Stimulated activated CD8-positive, alpha-beta memory T cell treated with anti-CD3 and anti-CD28 coated beads, Interleukin-15, amount 100 ng/mL, for 1 hour (primary cell): Measurements from ENCODE around the gene BUB1.
"Not testable (repeated sequence)": the region's sequence is repeated elsewhere in the genome, so short reads cannot be mapped to it uniquely, and the experiment has no call there.

Experiments
- DNase-seq: peaks from one replicate; pipeline ENCODE4 v3.0.0-alpha.2; 2020; ENCODE audit warnings: low read depth

BUB1 gene

GRCh38 chr2:110655701-110656100 lies 22.2 kb downstream of the BUB1 start:
- DNase-seq = no peak

DNA sequence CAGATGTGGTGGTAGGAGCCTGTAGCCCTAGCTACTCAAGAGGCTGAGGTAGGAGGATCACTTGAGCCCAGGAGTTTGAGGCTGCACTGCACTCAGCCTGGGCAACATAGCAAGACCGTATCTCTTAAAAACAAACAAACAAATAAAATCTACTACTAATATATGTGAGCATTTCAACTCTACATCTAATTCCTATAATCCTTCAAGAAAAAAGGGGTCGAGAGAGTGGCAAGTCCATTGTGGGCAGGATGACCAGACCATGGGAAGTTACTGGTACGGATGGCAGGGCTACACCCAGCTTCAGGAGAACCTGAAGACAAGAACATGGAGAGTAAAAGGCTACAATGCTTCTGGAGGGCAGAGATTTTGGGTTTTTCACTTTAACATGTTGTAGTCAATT lies 24.0 kb downstream of the BUB1 start:
- no peak for DNase-seq

DNA sequence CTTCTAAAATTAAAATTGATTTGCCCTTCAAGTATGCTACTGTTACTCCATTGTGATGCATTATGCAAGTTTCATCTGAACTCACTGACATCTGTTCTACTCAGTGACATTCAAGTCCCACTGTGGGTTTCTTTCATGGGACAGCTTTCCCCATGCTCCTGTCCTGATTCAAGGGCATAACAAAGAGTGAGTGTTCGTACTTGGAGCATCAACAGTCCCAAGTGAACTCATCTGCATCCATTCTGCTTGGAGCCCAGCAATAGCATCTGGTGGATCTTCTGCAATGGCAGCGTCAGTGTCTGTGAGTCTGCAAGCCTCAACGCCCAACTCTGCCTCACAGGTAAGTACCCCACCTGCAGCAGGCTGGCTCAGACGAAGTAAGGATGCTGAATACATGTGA lies 27.5 kb downstream of the BUB1 start:
- no peak for DNase-seq

DNA sequence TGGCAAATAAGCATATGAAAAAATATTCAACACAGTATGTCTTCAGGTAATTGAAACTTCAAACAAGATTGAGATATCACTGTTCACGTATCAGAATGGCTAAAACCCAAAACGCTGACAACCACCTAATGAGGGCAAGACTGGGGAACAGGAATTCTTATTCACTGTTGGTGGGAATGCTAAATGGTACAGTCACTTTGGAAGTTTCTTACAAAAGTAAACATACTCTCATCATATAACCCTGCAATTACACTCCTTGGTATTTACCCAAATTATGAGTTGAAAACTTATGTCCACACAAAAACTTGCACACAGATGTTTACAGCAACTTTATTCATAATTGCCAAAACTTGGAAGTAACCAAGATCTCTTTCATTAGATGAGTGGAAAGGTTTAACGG lies 30.1 kb downstream of the BUB1 start:
- DNase-seq = no peak

DNA sequence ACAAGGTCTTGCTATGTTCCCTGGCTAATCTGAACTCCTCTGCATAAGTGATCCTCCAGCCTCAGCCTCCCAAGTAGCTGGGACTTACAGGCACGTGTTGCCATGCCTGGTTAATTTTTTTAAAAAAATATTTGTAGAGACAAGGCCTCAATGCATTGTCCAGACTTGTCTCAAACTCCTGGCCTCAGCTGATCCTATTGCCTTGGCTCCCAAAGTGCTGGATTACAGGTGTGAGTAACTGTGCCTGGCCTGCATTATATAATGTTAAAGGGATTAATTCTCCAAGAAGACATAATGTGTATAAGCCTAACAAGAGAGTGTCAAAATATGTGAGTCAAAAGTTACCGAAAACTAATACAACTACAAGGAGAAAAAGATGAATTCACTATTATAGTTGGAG lies 32.2 kb downstream of the BUB1 start:
- DNase-seq = no peak

DNA sequence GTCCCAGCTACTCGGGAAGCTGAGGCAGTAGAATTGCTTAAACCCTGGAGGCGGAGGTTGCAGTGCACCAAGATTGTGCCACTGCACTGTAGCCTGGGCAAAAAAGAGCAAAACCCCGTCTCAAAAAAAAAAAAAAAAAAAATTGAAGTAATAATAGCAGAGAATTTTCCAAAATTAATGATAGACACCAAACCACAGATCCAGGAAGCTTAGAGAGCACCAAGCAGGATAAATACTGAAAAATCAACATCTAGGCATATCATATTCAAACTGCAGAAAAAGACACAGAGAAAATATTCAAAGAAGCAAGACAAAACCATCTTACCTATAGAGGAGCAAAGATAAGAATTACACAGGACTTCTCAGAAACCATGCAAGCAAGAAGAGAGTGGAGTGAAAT lies 33.5 kb downstream of the BUB1 start:
- DNase-seq = no peak

DNA sequence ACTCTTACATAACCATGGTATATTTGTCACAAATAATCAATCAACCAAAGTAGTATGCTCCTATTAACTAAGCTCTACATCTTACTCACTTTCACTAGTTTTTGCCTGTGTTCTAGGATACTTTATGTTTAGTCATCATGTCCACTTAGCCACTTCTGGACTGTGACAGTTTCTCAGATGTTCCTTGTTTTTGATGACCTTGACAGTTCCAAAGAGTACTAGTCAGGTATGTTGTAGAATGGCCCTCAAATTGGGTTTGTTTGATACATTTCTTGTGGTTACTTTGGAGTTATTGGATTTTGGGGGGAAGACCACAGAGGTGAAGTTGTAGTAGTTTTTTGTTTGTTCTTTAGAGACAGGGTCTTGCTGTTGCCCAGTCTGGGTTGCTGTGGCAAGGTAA lies 35.5 kb downstream of the BUB1 start:
- DNase-seq = no peak

GRCh38 chr2:110639972-110640371 lies 37.9 kb downstream of the BUB1 start:
- no peak for DNase-seq

DNA sequence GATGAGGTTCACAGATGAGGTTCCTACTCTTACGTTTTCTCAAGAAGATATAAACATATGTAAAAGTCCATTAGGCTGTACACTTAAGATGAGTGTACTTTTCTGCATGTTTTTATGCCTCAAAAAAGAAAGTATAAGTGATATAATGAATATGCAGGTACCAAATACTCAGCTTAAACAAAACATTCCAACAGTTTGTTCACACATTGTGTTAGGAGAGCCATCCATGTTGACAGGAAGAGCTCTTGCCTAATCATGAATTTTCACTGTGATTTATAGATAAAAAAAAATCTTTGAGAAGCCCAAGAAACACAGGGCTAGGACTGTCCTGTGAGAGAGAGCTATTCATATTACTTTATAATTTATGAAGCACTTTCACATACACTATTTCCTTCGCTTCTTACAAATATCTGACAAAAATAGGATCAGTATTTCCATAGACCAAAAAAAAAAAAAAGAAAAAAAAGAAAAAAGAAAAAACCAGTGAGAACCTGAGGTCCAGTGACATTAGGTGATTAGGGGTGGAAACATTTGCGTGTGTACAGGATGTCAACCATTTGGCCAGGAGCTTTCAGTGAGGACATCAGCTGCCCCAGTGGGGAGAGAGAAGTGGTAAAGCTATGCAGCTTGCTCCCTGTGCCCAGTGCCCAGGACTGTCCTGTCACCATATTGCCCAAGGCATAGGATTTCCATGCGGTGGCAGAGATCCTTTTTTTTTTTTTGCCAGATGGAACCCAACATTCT lies 38.7 kb downstream of the BUB1 start:
- DNase-seq = no peak

DNA sequence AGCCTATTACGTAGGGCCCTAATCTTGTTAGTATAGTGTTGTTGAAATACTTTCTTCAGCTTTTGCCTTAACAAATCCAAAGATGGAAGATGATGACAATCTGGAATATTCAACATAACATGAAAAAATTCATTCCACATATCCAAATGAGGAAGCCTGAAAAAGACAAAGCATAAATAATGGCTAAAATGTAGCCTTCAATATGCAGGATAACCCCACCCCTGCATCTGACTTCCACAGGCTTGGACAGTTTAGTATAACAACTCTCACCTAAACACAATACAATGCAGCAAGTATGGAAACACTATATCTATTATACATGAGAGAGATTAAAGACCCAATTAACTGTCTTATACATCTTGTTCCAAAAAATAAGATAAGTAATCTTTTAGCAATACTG lies 39.9 kb downstream of the BUB1 start:
- DNase-seq = no peak

DNA sequence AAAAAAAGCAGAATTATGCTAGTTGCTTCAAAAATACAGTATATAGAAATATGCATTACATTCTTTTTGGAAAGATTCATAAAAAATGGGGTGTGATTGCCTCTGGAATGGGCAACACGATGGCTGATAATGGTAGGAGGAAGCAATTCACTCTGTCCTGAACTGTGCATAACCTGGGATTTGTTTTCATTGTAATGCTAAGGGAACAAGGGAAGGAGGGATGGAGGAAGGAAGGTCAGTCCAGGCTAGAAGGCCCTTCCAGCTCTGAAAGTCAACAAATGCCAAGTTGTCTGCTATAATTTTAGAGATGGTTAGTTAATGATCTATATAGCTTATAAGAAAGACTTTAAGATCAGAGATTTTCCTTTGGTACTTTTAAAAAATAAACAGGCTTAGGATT lies 40.8 kb downstream of the BUB1 start:
- no peak for DNase-seq

DNA sequence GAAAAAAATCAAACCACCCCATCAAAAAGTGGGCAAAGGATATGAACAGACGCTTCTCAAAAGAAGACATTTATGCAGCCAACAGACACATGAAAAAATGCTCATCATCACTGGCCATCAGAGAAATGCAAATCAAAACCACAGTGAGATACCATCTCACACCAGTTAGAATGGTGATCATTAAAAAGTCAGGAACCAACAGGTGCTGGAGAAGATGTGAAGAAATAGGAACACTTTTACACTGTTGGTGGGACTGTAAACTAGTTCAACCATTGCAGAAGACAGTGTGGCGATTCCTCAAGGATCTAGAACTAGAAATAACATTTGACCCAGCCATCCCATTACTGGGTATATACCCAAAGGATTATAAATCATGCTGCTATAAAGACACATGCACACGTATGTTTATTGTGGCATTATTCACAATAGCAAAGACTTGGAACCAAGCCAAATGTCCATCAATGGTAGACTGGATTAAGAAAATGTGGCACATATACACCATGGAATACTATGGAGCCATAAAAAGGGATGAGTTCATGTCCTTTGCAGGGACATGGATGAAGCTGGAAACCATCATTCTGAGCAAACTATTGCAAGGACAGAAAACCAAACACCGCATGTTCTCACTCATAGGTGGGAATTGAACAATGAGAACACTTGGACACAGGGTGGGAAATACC lies 41.8 kb downstream of the BUB1 start:
- DNase-seq = not testable (repeated sequence)

DNA sequence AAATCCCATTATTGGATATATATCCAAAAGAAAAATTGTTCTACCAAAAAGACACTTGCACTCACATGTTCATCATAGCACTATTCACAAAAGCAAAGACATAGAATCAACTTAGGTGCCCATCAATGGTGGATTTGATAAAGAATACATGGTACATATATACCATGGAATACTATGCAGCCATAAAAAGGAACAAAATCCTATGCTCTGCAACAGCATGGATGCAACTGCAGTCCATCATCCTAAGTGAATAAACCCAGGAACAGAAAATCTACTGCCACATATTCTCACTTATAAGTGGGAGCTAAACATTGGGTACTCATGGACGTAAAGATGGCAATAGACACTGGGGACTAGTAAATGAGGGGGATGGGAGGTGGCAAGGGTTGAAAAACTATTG lies 50.5 kb downstream of the BUB1 start:
- not testable (repeated sequence) for DNase-seq

GRCh38 chr2:110619326-110619939 lies 58.4 kb downstream of the BUB1 start:
- DNase-seq = not testable (repeated sequence)

DNA sequence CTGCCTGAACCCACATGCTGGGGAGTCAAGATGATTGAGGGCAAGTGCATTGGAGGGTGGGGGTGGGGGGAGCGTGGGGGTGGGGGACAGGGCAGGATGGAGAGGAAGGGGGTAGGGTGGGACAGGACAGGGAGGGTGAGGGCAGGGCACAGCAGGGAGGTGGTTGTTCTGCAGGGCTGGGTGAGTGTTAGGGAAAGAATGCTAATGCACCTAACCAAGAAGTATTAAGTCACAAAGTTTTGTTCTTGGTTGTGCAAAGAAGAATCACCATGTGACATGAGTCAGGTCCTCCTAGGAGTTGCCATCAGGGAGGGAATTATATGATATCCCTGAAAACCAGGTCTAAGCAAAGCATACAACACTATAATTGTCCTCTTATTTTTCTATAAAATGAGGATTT lies 63.9 kb downstream of the BUB1 start:
- not testable (repeated sequence) for DNase-seq

GRCh38 chr2:110610613-110611250 lies 67.1 kb downstream of the BUB1 start:
- not testable (repeated sequence) for DNase-seq

DNA sequence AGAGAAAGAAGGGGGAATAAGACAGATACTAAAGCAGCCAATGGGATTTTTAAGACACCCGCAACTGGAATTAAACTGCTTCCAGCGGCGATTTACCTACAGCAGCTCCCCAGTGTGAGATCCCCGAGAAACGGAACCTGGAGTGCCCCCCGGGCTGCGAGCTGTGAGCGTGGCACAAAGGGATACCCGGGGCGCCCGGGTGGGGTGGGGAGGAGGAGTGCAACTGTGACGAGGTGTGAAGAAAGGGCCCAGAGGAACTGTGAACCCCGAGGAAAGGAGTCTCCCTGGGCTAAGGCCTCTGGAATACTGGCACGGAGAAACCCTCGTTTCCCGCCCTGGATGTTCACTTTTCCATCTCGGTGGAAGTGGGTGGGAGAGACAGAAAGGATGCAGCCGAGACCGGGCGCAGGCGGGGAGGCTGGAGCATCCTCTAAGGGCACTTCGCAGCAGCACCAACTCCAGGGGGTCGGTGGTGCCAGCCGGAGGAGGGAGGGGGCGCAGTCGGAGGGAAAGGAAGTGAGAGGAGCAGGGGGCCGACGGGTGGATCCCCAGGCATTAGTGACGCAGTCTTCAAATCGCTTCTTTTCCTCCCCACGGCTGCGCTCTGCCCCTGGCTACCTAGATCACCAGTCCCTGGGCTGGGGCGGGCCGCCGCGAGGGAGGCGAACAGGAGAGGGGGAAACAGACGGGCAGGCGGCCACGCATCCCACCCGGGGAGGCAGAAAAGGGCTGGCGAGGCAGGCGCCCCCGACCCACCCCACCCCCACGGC lies 67.8 kb downstream of the BUB1 start:
- DNase-seq = not testable (repeated sequence)

DNA sequence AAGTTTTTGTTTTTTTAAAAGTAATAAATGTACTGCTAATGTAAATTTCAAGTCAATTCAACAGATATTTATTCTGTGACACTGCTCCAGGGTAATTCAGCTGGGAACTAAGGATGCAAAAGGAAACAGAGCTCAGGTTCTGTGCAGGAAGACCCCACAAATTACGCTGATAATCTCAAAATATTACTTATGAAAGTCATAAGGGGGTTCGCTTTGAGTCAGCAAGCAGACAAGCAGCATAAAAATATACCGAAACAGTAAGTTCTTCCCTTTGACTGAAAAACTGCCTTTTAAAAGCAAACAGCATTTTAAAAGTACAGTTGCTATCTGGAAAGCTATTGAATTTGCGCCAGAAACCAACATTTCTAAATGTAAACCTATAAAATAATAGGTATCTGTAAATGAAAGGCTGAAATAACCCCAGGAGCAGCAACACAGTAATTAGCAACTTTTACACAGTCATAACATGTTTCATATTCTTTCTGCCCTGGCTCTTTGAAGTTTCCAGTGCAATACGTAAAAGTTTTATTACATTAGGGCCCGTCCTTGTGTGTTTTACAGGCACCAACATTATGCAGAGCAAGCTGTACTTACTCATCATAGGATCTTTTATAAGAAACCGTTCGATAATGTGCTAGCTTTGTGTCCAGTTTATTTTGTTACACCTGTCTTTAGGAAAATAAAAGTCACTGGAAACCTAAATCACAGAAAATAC lies 68.9 kb downstream of the BUB1 start:
- DNase-seq = not testable (repeated sequence)

- not testable (repeated sequence) for DNase-seq
These were observed 72.8 kb downstream of the BUB1 start for GRCh38 chr2:110605057-110605456.

GRCh38 chr2:110603917-110604591 lies 73.8 kb downstream of the BUB1 start:
- DNase-seq = not testable (repeated sequence)

DNA sequence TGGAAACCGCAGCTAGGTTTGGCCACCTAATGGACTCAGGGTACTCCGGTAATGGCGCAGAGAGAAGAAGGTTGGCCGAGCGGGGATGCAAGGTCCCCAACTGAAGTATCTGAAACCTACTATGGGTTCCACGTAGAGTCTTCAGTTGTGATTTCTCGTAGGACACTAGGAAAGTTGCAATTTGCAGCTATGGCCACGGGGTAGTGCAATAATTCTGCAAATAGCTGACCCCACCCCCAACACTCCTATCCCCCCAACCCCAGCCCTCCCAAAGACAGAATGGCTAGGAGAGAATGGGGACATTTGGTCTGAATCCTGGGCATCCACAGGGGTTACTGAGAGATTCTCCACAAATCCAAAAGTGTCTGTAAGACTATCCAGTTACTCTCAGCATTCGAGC lies 75.7 kb downstream of the BUB1 start:
- not testable (repeated sequence) for DNase-seq
